ENCODE data around the gene ZNF366. TPM values are rescaled to one million over a fixed set of nuclear protein-coding genes. Genes with fewer than 3 reads are reported as not detected.

The ZNF366 gene
- total and polyA plus RNA-seq, 2 of the 13 experiments (the other 11 are each of a cell fraction or from before 2014, with no cell fraction given) = not detected

DNA sequence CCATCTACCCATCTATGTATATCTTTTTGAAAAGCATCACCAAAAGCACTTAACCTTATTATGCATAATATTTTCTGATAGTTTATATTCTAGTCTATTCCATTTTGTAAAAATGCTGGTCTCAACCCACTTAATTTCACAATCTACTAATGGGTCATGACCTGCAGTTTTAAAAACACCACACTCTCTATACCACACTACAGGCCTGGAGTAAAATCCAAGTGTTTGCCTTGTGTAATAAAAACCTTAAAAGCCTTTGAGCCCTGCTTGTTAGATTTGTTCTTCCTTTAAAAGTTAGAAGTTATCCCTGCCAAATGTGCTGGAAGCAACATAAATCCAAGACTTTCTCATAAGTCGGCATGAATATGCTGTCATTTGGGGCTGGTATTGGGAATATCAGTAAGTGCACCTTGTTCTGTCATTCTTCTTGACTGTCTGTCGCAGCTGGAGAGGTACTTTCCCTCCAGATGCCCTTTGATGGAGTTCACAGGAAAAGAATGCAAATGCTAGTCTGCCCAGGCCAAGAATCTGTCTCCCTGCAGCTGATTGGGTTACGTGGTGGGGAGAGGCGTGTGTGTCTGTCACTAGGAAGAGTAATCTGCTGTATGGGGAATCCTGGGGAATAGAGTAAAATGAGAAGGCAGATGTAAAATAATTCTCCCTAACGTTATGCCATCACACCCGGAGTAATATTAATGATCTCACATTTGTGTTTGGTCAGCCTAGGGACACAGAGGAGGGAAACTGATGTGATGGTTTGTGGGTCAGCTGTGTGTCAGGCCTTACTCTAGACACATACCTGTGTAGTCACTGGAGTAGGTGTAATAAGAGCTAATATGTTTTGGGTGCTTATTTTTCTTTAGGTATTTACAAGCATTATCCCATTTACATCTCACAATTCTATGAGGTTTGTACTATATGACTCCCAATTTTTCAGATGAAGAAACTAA, 79.4 kb downstream of the ZNF366 start:
- no peak for DNase-seq (ENCODE audit: low spot score)
- peaks cover 0 to 6% of the 10 kb centered on the region in 2 experiments; a peak in 1 of 5 replicates for H3K27me3 ChIP-seq (ENCODE audit: control insufficient read depth in 1 of 2, insufficient read depth in 2 of 2, low read length in 2 of 2)
- in situ Hi-C loops (cut with HindIII; ENCODE audit: extremely low pct_ligation_motif_present, low pct_unique_long_range_greater_than_20kb) = no loop called here
- no peaks in the 10 kb centered on the region for H3K9me3 ChIP-seq (ENCODE audit: low read length)
- ChIA-PET POLR2A (no interaction called here), CTCF (ENCODE audit: low intra/inter-chr PET ratio, low total read pairs) (no interaction called here)
- no peaks in the 10 kb centered on the region for H4K20me1 ChIP-seq (ENCODE audit: insufficient read depth, low read length)
- 9% methylated on average over 6 of the region's 6 CpGs for WGBS (ENCODE audit: low lambda C conversion rate)
- no peaks in the 10 kb centered on the region for H3K4me1 ChIP-seq (ENCODE audit: insufficient read depth, low read length)
- no peak overlapping the region for H3K27ac ChIP-seq (ENCODE audit: extremely low read length, insufficient read depth, low read length)
- H3K79me2 ChIP-seq (ENCODE audit: insufficient read depth, low read length) = no peaks in the 10 kb centered on the region
- no peak overlapping the region for H3K4me3 ChIP-seq (replicated peaks in 1 of 3; ENCODE audit: insufficient read depth in 1 of 3, low read depth in 2 of 3, low read length in 3 of 3)
- intact Hi-C loops (cut with micrococcal nuclease; ENCODE audit: unreplicated experiment) = no loop called here
- H3K9ac ChIP-seq (ENCODE audit: insufficient read depth, low read depth, low read length) = no peak overlapping the region
- FAIRE-seq = no peak
- no peak overlapping the region for H2AFZ ChIP-seq (ENCODE audit: low read length)
- H3K36me3 ChIP-seq (replicated peaks in 1 of 2; ENCODE audit: control insufficient read depth in 1 of 2, insufficient read depth in 2 of 2, low read length in 2 of 2) = no peaks in the 10 kb centered on the region
- no peak overlapping the region for H3K4me2 ChIP-seq (ENCODE audit: low read depth, low read length)
- ATAC-seq = no peak
- no TSS peak for BruUV-seq (replicated peaks)
- TF ChIP-seq SYNCRIP (IDR thresholded peaks at IDR 0.05; ENCODE audit: insufficient read depth, low read depth, low read length) = no peak
- TF ChIP-seq, protein P1, sequence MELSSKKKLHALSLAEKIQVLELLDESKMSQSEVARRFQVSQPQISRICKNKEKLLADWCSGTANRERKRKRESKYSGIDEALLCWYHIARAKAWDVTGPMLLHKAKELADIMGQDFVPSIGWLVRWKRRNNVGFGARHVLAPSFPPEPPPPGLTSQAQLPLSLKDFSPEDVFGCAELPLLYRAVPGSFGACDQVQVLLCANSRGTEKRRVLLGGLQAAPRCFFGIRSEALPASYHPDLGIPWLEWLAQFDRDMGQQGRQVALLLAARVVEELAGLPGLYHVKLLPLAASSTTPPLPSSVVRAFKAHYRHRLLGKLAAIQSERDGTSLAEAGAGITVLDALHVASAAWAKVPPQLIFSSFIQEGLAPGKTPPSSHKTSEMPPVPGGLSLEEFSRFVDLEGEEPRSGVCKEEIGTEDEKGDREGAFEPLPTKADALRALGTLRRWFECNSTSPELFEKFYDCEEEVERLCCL (CRISPR knock-in tag; IDR thresholded peaks at IDR 0.05; ENCODE audit: borderline replicate concordance) = no peak
- TF ChIP-seq, protein P2, sequence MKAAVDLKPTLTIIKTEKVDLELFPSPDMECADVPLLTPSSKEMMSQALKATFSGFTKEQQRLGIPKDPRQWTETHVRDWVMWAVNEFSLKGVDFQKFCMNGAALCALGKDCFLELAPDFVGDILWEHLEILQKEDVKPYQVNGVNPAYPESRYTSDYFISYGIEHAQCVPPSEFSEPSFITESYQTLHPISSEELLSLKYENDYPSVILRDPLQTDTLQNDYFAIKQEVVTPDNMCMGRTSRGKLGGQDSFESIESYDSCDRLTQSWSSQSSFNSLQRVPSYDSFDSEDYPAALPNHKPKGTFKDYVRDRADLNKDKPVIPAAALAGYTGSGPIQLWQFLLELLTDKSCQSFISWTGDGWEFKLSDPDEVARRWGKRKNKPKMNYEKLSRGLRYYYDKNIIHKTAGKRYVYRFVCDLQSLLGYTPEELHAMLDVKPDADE (CRISPR knock-in tag; IDR thresholded peaks at IDR 0.05) = no peak
- no peak for TF ChIP-seq BHLHE40 (IDR thresholded peaks at IDR 0.05; ENCODE audit: low read length)
- TF ChIP-seq MTF1 (CRISPR knock-in tag; IDR thresholded peaks at IDR 0.05) = no peak
- no peak for TF ChIP-seq GFI1 (CRISPR knock-in tag; IDR thresholded peaks at IDR 0.05; ENCODE audit: borderline replicate concordance)
- TF ChIP-seq, protein P3, sequence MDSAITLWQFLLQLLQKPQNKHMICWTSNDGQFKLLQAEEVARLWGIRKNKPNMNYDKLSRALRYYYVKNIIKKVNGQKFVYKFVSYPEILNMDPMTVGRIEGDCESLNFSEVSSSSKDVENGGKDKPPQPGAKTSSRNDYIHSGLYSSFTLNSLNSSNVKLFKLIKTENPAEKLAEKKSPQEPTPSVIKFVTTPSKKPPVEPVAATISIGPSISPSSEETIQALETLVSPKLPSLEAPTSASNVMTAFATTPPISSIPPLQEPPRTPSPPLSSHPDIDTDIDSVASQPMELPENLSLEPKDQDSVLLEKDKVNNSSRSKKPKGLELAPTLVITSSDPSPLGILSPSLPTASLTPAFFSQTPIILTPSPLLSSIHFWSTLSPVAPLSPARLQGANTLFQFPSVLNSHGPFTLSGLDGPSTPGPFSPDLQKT (CRISPR knock-in tag; IDR thresholded peaks at IDR 0.05; ENCODE audit: borderline replicate concordance) = no peak
- no peak for TF ChIP-seq ZNF761 (CRISPR knock-in tag; conservative IDR thresholded peaks at IDR 0.05)
- TF ChIP-seq ZNF180 (CRISPR knock-in tag; IDR thresholded peaks at IDR 0.05; ENCODE audit: borderline replicate concordance, low read depth) = no peak
- TF ChIP-seq FOXJ3 (CRISPR knock-in tag; IDR thresholded peaks at IDR 0.05; ENCODE audit: borderline replicate concordance) = no peak
- TF ChIP-seq HOXA5 (CRISPR knock-in tag; IDR thresholded peaks at IDR 0.05) = no peak
- no peak for TF ChIP-seq ZNF782 (CRISPR knock-in tag; IDR thresholded peaks at IDR 0.05; ENCODE audit: borderline replicate concordance)
- TF ChIP-seq ATM (IDR thresholded peaks at IDR 0.05; ENCODE audit: borderline replicate concordance) = no peak
- TF ChIP-seq, protein P4, sequence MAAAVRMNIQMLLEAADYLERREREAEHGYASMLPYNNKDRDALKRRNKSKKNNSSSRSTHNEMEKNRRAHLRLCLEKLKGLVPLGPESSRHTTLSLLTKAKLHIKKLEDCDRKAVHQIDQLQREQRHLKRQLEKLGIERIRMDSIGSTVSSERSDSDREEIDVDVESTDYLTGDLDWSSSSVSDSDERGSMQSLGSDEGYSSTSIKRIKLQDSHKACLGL (CRISPR knock-in tag; IDR thresholded peaks at IDR 0.05) = no peak
- TF ChIP-seq NCOA2 (CRISPR knock-in tag; IDR thresholded peaks at IDR 0.05) = no peak
- TF ChIP-seq, protein P5, sequence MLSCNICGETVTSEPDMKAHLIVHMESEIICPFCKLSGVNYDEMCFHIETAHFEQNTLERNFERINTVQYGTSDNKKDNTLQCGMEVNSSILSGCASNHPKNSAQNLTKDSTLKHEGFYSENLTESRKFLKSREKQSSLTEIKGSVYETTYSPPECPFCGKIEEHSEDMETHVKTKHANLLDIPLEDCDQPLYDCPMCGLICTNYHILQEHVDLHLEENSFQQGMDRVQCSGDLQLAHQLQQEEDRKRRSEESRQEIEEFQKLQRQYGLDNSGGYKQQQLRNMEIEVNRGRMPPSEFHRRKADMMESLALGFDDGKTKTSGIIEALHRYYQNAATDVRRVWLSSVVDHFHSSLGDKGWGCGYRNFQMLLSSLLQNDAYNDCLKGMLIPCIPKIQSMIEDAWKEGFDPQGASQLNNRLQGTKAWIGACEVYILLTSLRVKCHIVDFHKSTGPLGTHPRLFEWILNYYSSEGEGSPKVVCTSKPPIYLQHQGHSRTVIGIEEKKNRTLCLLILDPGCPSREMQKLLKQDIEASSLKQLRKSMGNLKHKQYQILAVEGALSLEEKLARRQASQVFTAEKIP (CRISPR knock-in tag; IDR thresholded peaks at IDR 0.05; ENCODE audit: borderline replicate concordance) = no peak
- no peak for TF ChIP-seq ZNF326 (CRISPR knock-in tag; IDR thresholded peaks at IDR 0.05; ENCODE audit: borderline replicate concordance)
- TF ChIP-seq, protein P6, sequence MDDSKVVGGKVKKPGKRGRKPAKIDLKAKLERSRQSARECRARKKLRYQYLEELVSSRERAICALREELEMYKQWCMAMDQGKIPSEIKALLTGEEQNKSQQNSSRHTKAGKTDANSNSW (CRISPR knock-in tag; IDR thresholded peaks at IDR 0.05; ENCODE audit: borderline replicate concordance) = no peak

Measured in HepG2 (cell line).